ENCODE results near the gene ZBTB25.

DNA sequence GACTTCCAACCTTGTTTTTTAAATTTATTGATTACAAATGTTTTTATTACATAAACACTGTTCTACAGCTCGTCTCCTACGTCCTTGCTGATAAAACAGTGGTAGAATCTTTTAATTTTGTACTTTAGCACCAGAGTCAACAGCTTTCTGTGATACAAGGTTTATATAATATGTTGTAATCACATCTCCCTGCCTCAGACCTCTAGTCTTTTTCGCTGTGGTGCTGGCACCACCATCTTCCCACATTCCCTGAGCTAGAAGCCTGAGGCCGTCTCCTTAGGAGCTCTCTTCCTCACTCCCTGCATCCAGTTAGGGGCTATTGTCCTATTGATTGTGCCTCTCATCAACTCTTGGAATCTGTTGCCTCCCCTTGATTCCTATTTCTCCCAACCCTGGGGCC is 98.3 kb downstream of the ZBTB25 start:
- TF ChIP-seq, protein P1, sequence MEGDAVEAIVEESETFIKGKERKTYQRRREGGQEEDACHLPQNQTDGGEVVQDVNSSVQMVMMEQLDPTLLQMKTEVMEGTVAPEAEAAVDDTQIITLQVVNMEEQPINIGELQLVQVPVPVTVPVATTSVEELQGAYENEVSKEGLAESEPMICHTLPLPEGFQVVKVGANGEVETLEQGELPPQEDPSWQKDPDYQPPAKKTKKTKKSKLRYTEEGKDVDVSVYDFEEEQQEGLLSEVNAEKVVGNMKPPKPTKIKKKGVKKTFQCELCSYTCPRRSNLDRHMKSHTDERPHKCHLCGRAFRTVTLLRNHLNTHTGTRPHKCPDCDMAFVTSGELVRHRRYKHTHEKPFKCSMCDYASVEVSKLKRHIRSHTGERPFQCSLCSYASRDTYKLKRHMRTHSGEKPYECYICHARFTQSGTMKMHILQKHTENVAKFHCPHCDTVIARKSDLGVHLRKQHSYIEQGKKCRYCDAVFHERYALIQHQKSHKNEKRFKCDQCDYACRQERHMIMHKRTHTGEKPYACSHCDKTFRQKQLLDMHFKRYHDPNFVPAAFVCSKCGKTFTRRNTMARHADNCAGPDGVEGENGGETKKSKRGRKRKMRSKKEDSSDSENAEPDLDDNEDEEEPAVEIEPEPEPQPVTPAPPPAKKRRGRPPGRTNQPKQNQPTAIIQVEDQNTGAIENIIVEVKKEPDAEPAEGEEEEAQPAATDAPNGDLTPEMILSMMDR (conservative IDR thresholded peaks at IDR 0.05; ENCODE audit: low read length): no peak
- TF ChIP-seq EZH2phosphoT487 (IDR thresholded peaks at IDR 0.05; ENCODE audit: borderline replicate concordance): no peak
